Measurements from ENCODE around the gene NUFIP2.

NUFIP2 gene

GRCh38 chr17:29331708-29332085, 37.7 kb upstream of the NUFIP2 start:
- Histone ChIP-seq H3F3A (ENCODE audit: control insufficient read depth, insufficient read depth) (0 out of 2 replicates have a peak, but pooled peaks cover 4% of the 10 kb centered on the region), H3K4me2 (ENCODE audit: low read length) (no peak overlapping the region), H3K27ac (ENCODE audit: low read depth, low read length) (no peak overlapping the region), H3K4me3 (ENCODE audit: low read length) (no peak overlapping the region), H3K79me2 (ENCODE audit: control insufficient read depth, low read length) (no peaks in the 10 kb centered on the region), H3K9me2 (replicated peaks; ENCODE audit: control insufficient read depth, low read length) (no peaks in the 10 kb centered on the region), H3K27me3 (ENCODE audit: control insufficient read depth, low read length) (no peaks in the 10 kb centered on the region), H4K20me1 (ENCODE audit: control insufficient read depth, insufficient read depth, low read depth, low read length) (no peaks in the 10 kb centered on the region), H3K9me3 (ENCODE audit: control insufficient read depth, insufficient read depth, low read length) (no peaks in the 10 kb centered on the region), H3K36me3 (ENCODE audit: control insufficient read depth, low read length) (no peaks in the 10 kb centered on the region), H3K4me1 (ENCODE audit: control insufficient read depth, low read length) (no peaks in the 10 kb centered on the region)
- TF ChIP-seq CTCF (IDR thresholded peaks at IDR 0.05; ENCODE audit: low read depth, low read length, poor library complexity, severe bottlenecking) = no peak
- TF ChIP-seq EZH2phosphoT487 (IDR thresholded peaks at IDR 0.05; ENCODE audit: borderline replicate concordance, low read length) = no peak

DNA sequence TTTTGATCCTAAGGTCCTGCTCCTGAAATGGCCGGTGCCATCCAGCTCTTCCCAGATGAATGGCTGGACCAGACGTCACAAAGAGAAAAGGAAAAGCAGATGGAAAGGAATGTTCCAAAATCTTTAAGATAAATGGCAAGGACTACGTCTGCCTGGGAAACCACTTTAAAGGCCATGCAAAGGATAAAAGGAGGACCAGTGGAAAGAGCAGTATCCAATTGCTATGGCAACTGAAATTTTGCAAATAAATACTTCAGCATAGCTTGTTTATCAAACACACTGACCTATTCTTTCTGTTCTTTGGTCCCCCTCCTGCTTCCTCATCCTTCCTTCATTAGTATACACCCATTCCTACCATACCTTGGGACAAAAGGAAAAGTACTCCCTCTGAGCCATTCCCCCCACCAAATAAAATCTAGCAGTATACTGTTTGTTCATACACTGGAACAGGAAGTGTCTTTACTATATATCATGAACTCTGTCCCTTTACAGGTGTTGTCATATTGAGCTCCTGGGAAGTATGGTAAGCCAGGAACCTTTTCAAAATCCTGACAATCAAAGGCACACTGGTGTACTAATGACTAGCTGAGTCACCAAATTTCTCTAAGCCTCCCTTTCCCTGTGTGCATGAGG, 37.2 kb upstream of the NUFIP2 start:
- Histone ChIP-seq H3K9me2 (replicated peaks; ENCODE audit: control insufficient read depth, low read length) (no peaks in the 10 kb centered on the region), H3K4me2 (ENCODE audit: low read length) (no peak overlapping the region), H3K79me2 (ENCODE audit: control insufficient read depth, low read length) (no peaks in the 10 kb centered on the region), H3K4me3 (ENCODE audit: low read length) (no peak overlapping the region), H3K27me3 (ENCODE audit: control insufficient read depth, low read length) (no peaks in the 10 kb centered on the region), H3F3A (ENCODE audit: control insufficient read depth, insufficient read depth) (0 out of 2 replicates have a peak, but pooled peaks cover 4% of the 10 kb centered on the region), H3K9me3 (ENCODE audit: control insufficient read depth, insufficient read depth, low read length) (no peaks in the 10 kb centered on the region), H3K27ac (ENCODE audit: low read depth, low read length) (no peak overlapping the region), H3K36me3 (ENCODE audit: control insufficient read depth, low read length) (no peaks in the 10 kb centered on the region), H4K20me1 (ENCODE audit: control insufficient read depth, insufficient read depth, low read depth, low read length) (no peaks in the 10 kb centered on the region), H3K4me1 (ENCODE audit: control insufficient read depth, low read length) (no peaks in the 10 kb centered on the region)
- no peak for TF ChIP-seq EZH2phosphoT487 (IDR thresholded peaks at IDR 0.05; ENCODE audit: borderline replicate concordance, low read length)
- TF ChIP-seq CTCF (IDR thresholded peaks at IDR 0.05; ENCODE audit: low read depth, low read length, poor library complexity, severe bottlenecking) = no peak

DNA sequence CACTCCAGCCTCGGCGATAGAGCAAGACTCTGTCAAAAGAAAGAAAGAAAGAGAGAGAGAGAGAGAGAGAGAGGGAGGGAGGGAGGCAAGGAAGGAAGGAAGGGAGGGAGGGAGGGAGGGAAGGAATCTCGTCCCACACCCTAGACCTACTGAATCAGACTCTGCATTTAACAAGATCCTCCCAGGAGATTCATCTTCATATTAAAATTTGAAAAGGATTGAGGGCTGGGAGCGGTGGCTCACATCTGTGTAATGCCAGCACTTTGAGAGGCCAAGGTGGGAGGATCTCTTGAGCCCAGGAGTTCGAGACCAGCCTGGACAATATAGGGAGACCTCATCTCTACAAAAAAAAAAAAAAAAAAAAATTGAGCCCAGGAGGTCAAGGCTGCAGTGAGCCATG, 33.5 kb upstream of the NUFIP2 start:
- no peaks in the 10 kb centered on the region for H3K79me2 ChIP-seq (ENCODE audit: control insufficient read depth, low read length)
- no peaks in the 10 kb centered on the region for H3K9me3 ChIP-seq (ENCODE audit: control insufficient read depth, insufficient read depth, low read length)
- H3K9me2 ChIP-seq (replicated peaks; ENCODE audit: control insufficient read depth, low read length) = no peaks in the 10 kb centered on the region
- no peak overlapping the region for H3K27ac ChIP-seq (ENCODE audit: low read depth, low read length)
- no peak overlapping the region for H3K4me3 ChIP-seq (ENCODE audit: low read length)
- H3K4me1 ChIP-seq (ENCODE audit: control insufficient read depth, low read length) = no peaks in the 10 kb centered on the region
- H3K36me3 ChIP-seq (ENCODE audit: control insufficient read depth, low read length) = no peaks in the 10 kb centered on the region
- no peaks in the 10 kb centered on the region for H4K20me1 ChIP-seq (ENCODE audit: control insufficient read depth, insufficient read depth, low read depth, low read length)
- TF ChIP-seq EZH2phosphoT487 (IDR thresholded peaks at IDR 0.05; ENCODE audit: borderline replicate concordance, low read length) (no peak), CTCF (IDR thresholded peaks at IDR 0.05; ENCODE audit: low read depth, low read length, poor library complexity, severe bottlenecking) (no peak)
- 0 out of 2 replicates have a peak, but pooled peaks cover 6% of the 10 kb centered on the region for H3F3A ChIP-seq (ENCODE audit: control insufficient read depth, insufficient read depth)
- H3K27me3 ChIP-seq (ENCODE audit: control insufficient read depth, low read length) = 0 out of 2 replicates have a peak, but pooled peaks cover 9% of the 10 kb centered on the region
- H3K4me2 ChIP-seq (ENCODE audit: low read length) = no peak overlapping the region
